ENCODE measurements around the gene MBD1.
"Not testable (repeated sequence)": the region's sequence is repeated elsewhere in the genome, so short reads cannot be mapped to it uniquely, and the experiment has no call there.

MBD1 gene

DNA sequence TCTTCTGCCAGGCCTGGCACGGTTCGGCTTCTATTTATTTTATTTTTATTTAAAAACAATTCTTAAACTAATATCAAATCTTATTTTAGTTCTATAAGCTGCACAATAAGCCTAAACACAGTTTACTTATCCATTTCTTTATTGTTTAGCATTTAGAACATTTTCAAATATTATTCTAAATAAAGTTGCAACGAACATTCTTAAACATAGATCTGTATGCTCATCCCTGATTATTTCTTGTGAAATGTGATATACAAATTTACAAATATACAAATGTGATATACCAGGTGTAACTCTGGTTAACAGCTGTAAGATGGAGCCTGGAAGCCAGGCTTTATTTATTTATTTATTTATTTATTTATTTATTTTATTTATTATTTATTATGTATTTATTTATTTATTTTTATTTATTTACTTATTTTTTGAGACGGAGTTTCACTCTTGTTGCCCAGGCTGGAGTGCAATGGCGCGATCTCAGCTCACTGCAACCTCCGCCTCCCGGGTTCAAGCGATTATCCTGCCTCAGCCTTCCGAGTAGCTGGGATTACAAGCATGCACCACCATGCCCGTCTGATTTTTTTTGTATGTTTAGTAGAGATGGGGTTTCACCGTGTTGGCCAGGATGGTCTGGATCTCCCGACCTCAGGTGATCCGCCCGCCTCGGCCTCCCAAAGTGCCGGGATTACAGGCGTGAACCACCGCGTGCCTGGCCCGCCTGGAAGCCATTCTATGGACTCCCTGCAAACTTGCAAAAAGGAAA lies 7.2 kb upstream of the MBD1 start:
- not testable (repeated sequence) for DNase-seq

DNA sequence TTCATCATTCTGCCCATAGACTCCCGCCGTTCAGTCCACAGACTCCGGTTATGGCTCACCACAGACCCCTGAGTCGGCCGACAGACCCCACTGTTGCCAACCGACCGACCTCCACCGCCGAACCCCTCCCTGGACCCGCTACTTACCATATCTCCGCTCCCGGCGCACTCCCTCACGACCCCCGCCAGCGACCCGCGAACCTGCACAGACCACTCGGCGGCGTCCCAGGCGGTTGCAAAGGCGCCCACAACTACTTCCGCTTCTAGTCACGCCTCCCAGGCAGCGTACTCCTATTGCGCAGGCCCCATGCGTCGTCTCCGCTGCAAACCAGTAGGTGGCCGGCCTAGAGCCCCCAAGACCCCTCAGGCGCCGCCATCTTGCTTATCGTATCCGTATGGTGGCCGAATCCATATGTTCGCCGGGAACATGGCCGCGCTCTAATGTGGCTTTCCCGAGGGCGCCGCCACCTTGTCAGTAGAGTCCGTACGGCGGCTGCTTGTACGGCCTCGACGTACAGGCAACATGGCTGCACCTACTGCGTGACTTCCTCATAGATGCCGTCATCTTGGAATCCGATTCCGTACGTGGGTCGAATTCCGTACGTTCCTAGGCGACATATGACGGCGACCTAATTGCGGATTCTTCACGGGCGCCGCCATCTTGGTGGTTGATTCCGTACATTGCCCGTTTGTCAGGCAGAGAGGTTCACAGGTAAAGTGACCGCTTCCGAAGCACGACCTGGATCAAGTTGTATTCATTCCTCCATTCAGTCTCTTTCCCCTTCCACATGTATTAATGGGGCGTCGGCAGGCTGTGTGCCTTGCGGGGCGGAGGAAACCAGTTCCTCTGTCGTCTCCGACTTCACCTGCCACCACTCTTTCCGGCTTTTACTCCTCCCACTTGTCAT lies 6.4 kb upstream of the MBD1 start, which contains the start of gene CXXC1:
TSS of gene CXXC1 (minus strand) at position 252 of the 907 bp plus-strand sequence. CDS start at position 149, 103 bp downstream.
- peak; percentile 94 to 99 (median 98) for DNase-seq

DNA sequence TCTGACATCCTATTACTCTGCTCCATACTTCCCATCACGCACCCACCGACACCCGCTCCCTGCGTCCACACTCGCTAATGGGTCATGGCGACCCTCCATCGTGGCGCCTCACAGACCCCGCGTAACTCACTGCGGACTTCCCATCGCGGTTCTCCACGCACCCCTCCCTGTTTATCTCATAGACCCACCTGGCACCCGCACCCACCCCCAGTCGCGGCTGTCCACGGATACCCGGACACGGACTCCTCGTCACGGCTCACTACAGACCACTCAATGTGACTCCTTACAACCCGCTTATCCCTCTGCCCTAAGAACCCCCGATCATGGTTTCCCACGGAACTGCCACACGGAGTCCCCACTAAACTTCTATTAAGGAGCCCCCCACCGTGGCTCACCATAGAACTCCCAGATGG lies 5.7 kb upstream of the MBD1 start:
- no peak for DNase-seq

DNA sequence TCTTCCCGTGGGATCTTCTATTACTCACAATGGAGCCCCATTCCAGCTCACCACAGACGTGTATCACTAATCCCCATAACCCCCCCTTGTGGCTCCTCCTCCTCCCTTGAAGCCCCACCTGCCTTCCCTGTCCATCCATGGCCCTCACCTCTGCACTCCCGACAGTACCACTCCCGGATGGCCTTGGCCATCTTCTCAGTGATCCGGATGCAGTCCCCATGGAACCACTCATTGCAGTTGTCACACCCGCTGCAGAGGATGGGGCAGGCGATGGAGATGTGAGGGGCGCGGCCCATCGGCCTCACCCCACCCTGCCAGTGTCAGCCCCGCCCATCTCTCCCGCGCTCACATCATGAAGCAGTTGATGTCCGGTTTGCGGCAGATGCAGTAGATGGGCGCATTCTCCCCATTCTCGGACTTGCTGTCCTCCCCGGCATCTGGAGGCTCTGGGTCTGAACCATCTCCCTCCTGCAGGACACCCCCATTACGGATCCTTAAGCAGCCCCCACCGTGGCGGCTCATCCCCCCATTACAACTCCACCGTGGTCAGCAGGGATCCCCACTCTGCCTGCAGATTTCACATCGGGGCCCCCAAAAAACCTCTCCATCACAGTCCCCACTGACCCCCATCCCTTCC lies 5.2 kb upstream of the MBD1 start:
- DNase-seq, result no peak

DNA sequence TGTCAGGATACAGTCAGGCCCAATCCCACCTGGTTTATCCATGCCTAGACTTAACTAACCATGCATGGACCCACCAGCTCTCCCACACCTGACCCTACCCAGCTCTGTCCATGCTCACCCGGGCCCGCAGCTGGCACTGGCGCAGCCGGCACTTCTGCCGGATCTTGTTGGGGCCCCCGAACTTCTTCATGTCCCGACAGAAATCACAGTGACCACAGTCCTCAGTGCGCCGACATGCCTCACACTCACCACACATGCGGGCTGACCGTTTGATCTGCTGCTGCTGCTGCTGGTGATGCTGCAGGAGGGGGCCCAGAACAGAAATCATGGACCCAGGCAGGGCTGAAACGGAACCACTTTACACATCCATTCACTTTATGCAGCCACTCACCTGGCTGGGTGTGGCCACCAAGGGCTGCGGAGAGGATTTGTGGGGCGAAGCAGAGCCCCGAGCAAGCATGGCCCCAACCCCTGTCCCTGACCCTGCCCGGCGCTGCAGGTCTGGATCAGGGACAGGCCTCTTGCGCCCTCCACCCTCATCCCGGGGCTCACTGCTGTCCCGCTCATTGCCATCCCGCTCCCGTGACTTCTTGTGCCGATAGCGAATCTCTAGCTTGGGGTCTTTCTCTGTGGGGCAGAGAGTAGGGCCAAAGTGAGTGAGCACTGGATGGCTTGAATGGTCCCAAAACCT lies 4.5 kb upstream of the MBD1 start:
- no peak for DNase-seq

DNA sequence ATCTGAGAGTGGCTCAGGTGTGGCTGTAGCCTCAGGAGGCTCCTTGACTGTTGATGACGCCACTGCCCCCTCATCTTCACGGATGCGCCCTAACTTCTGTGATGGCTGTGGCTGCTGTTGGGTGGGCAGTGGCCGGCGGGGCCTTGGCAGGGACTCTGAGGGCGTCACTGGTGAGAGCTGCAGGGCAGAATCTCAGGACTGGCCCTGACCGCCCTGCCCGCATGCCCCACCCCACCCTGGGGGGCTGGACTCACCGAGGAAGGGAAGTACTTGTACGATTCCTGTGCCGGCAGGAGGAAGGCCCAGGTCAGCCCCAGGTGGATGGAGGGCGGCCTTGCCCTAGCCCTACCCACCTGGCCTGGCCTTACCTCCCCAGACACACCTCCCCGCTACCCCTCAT lies 3.7 kb upstream of the MBD1 start:
- no peak for DNase-seq

DNA sequence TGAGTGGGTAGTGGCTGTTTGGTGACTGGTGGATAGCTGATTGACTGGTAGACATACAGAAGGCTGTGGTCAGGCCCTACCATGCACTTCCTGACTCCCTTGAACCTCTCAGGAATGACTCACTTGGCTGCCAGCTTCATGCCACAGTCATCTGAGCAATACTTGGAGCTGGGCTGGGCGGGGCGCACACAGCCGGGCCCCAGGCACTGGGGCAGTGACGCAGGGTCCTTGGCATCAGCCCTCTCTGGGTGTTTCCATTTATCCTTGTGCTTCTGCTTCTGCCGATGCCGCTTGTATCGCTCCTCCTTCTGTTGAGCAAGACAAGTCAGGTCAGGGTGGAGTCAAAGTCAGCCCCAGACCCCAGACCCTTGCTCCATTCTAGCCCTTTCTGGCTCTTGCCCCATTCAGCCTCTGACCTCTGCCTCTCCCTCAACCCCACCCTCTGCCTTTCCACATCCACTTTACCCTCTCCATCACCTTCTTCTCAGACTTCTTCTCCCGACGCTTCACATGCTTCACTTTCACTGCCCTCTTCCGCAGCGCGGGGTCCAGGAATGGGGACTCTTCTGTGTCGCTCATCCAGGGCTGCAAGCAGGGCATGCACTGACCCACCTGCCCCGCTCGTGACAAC lies 3.0 kb upstream of the MBD1 start:
- no peak for DNase-seq

DNA sequence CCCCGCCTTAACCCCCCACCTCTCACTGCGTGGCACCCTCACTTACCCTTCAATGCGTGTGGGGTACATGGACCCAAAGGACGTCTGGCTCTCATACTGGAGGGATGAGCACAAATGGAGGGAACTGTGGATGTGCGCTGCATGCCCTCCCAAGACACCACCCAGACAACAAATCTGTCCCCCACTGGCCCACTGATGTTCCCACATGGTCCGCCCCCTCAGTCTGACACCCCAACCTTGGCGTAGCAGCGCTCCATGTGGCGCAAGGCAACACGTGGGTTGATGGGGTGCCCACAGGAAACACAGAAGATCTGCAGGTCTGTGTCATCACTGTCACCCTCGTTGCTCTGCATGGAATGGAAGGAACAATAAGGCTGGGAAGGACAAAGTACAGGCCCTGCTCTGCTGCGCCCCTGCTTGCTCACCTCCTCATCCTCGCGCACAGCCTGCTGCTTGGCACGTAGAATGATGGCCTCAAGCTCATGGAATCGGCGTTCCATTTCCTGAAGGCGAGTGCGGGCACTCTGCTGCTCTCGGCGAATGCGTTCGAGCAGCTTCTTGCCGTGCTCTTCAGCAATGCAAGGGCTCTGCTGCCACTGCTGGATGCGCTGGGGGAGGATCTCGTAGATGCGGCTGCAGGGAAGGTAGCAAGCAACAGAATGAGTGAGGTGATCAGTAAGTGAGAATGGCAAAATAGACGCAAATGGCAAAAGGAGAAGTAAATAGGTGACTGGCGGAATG lies 2.3 kb upstream of the MBD1 start:
- peak in 1 of 6 experiments; percentile 12 for DNase-seq

DNA sequence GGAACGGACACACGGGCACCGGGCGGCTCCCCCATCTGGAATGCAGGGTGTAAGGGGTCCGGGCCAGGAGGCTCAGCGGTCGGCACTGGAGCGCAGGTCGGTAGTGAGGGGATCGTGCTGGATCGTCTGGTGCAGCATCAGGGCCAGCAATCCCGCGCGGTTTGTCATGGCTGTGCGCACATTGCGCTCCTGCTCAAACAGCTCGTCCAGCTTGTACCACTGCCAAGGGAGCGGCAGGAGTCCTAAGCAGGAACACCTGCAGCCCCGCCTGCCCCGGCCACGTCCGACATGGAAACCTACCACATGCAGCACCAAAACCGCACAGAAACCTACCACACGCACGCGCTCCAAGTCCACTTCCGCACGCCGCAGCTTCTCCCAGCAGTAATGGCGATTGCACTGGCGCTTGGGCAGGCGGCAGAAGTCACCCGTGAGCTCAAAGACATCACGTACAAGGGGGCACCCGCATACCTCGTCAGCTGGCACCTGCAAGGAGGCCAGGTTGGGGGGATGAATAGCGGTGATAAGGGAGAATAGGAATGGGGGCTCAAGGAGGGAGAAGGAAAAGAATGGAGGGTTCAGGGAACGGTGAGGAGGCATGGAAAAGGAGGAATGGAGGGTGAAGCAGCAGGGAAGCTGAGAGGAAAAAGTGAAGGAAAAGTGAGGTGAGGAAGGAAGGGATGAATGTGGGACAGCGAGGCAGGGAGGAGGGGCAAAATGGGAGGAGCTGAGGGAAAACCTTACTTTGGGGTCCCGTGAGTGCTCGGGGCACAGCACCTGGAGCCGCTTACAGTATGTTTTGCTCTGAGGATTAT lies 1.4 kb upstream of the MBD1 start:
- DNase-seq, result no peak

DNA sequence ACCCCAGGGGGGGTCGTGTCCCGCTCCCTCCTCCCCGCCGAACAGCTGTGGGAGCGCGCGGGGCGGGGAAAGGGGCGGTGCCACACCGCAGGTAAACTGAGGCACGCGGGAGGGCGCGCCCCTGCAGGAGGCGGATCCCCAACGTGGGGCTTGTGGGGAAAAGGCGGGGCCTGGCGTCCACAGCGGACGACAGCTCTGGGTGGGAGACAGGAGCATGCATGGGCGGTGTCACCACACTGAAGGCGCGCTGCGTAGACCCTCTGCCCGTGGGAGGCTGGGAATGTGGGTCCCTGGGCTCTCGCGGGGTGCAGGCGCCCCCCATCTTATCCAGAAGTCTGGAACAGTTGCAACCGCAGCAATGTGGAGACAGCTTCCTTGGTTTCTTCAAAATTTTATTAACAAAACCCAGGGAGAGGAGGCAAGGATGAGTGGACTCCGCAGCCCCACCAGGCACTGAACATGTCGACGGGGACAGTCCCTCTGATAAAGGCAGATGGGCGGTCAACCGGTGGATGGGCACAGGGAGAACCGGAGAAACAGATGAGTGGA lies 723 bp upstream of the MBD1 start:
- DNase-seq, result no peak

DNA sequence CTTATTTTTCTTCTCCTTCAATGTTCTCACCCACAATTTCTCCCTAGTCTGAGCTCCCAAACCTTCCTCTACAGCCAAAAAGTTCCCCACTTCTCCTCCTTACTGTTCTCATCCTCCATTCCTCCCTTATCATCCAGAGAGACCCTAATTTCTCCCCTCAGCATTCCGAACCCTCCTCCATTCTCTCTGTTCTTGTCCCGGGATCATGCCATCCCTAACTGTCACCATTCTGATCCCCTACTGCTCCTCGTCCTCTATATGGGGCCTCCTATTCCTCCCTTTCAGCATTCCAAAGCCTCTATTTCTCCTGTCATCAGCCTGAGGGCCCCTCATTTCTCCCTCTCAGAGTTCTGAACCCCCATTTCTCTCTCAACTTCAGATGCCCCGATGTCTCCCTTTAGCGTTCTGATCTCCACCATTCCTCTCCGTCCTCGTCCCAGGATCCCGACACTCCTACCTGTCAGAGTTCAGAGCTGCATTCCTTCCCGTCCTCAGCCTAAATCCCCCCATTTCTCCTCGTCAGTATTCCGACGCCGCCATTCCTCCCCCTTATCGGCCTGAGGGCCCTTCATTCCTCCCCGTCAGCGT lies 522 bp downstream of the MBD1 start:
- no peak for DNase-seq

DNA sequence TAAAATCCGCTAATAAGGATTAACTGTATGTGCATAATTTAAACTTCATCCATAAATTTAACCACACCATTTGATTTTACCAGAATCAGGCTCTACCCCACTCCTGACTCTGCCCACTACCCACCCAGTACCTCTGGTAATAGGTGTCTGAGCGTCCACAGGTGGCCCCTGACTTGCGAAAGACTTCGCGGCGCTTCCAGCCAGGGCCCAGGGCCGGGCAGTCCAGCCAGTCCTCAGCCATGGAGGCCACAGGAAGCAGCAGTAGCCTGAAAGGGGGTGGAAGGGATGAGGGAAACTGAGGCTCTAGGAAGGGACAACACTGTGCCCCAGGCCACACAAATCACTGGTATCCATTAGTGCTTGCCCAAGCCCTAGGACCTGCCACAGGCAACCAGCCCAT lies 1.6 kb downstream of the MBD1 start:
- no peak for DNase-seq

DNA sequence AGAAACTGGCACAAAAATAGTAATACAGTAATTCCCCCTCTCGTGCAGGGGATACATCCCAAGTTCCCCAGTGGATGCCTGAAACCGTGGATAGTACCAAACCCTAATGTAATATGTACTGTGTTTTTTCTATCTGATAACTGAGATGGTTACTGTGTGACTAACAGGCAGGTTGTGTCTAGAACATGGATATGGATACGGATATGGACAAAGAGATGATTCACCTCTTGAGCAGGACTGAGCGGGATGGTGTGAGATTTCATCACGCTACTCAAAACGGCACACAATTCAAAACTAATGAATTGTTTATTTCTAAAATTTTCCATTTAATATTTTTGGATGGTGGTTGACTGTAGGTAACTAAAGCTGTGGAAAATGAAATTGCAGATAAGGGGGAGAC lies 3.4 kb downstream of the MBD1 start:
- DNase-seq, result no peak

DNA sequence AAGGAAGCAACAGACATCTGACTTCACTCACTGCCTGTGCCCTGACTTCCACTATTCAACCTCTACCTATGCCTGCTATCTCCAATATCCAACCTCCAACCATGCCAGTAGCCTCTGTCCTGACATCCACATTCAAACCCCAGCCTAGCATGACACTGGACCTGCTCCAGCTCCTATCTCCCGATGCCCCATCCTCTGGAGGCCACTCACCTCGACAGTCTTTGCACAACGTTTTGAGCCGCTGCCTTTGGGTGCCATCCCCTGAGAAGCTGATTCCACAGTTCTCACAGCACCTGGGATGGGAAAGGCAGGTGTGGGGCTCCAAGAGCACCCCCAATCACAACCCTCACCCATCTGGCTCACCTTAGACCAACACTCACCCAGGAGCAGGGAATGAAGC lies 4.9 kb downstream of the MBD1 start:
- DNase-seq, result no peak

DNA sequence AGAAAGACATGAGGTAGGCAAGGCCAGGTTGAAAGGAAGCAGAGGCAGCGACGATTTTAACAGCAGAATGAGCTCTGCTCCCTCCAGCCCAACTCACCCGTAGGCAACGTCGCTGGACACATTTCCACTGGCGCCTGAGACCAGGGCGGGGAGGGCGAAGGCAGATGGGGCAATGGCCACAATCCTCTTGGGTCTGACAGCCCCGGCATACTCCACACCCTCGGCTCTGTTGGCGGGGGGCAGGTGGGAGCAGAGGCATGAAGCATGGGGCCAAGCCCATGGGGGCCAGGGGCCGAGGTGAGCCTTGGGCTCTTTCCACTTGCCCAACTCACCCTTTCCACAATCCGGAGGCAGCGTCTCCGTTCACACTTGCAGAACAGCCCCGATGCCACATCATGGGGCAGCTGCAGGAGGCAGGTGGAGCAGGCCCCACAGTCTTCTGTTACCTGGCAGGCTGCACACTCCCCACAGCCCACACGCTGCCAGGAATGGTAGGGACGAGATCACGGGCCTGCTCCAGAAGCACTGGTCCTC lies 5.8 kb downstream of the MBD1 start:
- DNase-seq, result no peak

DNA sequence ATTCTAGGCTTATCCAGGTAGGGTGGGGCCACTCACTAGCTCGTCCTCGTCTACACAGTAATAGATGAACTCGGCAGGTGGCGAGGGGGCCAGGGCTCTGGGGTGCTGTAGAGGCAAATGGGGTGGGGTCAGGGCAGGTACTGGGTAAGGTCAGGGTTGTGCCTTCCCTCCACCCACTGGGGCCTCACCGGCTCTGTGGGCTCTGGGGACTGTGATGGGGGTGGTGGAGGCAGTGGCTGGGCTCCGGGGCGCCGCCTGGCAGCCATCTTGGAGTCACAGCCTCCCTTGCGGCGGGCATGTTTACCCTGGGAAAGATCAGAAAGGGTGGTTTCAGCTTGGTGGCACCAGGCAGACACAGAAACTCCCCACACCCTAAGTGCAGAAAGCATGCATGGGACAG lies 6.4 kb downstream of the MBD1 start:
- DNase-seq, result no peak

DNA sequence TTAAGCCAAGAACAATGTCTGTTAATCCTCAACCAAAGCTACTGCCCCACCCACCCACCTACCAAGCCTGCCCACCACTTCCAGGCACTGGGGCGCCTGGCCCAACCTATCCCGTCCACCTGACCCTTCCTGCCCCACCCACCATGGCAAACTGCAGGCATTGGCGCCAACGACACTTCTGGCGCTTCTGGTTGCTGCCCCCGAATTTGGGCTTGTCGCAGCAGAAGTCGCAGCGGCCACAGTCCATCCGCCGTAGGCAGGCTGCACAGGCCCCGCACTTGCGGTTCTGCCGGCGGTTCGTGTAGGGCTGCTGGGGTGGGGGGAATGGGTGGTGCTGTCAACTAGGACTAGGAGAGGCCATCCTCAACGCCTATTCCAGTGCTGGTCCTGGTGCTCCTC lies 7.3 kb downstream of the MBD1 start:
- no peak for DNase-seq

DNA sequence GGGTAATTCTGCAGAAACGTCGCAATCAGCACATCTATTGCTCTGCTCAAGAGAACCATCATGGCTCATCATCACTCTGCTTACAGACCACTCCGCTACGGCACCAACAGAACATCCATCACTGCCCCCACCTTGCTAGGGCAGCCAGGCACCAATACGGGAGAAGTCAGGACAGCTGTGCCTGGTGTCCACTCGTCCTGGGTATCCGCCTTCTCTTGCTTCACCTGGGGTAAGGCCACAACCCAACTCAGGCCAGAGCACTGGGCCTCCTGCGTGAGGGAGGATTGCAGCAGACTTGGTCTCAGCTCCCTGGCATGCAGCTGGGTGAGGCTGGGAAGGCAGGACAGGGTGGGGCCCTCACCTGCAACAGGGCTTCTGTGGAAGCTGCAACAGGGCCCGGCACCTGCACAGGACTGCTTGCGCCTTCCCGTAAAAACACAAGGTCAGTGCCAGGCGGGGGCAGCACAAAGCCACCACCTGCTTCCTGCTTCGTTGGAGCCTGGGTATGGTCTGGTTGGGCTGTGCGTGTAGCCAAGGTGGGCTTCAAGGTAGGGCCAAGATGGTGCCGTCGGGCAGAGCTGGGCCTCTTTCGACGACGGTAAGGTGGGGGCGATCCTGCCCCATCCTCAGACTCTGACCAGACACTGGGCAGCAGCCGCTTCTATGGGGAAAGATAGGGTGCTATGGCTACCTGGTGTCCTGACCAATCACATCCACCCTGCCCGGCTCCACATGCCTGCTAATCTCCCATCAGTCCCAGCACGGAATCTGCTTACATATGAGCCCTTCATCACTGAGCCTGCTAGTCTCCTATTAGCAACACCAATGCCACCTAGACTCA lies 7.9 kb downstream of the MBD1 start:
- DNase-seq, result no peak

DNA sequence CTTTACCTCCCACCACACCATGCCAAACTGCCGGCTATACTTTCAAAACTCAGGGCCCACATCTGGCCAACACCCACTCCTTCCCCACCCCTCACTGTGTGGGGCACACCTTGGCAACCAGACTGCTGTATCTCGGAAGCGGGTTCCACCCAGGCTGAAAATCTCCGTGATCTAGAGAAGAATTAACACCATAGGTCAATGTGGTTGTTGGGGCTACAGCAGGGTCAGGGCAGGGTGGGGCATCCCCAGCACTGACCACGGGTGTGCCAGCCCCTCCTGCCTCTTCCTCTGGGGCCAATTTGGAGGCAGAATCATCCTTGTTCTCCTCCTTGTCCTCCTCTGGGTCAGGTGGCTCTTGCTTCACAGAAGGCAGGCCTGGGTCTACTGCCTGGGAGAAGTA lies 8.8 kb downstream of the MBD1 start:
- no peak for DNase-seq
